ENCODE measurements around the gene MLIP.

Gene MLIP

DNA sequence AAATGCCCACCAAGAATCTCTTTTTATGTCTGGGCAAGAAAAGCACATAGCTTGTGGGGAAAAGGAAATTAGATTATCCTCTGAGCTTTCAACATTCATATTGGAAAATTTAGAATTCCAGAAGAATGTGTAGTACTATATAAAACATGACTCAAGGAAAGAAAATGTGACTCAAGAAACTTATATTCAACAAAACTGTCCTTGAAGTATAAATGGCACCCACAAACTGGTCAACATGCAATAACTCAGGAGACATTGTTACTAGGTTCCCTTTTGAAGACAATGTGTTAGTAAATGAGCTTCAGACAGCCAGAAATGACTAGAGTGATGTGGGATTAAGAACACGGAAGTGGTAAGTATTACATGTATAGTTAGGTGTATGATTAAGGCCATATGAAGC lies 170.9 kb downstream of the MLIP start:
- DNase-seq (ENCODE audit: low read depth): no peak

DNA sequence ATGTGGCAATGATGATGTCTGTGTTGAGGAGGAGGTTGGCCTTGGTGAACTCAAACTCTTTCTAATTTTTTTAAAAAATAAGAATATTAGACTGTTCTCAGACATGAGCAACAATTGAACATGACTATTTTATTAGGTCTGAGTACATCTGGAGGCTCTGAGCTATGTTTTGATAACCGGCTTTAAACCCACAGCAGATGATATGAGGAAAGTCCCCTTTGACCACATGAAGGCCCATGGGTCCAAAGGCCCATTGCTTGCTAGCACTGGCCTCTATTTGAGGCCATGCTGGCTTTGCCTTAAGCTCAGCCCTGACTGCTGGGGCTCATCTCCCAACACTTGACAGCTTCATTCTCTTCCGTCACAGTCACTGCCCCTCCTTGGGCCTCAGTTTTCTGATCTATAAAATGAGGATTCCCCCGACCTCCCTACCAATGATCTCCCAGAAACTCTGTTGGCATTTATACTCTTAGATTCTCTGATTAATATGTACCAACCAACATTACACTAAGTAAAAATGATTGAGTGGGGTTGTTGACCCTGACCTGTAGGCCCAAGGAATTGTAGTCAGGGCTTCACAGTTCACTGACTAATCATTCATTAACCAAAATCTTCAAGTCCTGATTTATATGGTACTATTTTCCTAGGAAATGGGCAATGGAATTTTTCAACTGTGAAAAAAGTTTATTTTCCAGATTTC lies 173.1 kb downstream of the MLIP start:
- no peak for DNase-seq (ENCODE audit: low read depth)

DNA sequence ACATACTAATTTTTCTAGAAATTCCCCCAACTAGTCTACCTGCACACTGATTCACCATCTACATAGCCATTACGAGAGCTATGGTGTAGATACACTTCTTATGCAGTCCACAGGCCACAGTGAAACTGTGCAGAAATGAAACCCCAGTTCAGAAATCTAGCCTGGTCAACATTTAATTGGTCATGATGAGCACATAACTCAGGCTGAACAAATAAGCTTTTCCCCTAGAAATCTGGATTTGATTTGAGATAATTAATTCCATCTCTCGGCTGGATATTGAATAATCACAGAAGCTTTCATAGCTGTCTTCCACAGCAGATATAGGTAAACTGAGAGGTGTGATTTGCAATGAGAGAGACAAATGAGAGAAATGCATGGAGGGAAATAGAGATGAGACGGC lies 174.4 kb downstream of the MLIP start:
- no peak for DNase-seq (ENCODE audit: low read depth)

DNA sequence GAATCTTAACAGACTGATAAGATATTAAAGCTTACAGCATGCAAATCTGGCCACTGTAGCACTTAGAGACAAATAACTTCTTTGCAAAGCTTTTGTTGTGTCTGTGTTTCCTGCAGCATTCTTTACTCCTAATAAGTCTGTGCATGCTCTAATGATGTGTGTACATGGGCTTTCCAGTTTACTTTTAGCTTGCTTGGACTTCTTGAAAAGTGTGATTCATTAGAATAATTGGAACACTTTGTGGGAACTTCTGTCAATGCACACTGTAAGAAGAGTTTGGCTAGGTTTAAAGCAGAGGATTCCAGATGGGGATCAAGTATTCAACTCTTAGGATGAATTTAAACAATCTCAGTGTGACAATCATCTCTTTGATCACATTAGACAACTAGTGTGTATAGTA lies 174.9 kb downstream of the MLIP start:
- no peak for DNase-seq (ENCODE audit: low read depth)

DNA sequence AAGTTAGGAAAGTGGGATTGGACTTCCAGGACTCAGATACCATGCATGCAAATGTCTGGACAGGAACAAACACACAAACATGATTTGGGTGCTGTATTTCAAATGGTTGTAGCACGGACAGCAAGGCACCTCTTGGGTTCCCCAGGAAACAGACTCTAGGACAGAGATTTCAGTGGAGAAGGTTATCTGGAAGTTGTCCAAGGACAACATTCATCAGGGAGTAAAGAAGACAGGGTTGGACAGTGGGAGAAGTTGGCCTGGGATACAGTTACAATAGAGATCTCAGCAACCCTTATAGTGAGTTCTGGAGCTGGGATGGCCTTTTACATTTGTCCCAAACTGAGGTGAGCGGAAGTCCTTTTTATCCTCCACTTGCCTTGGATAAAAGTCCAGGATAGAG lies 177.2 kb downstream of the MLIP start:
- no peak for DNase-seq (ENCODE audit: low read depth)

DNA sequence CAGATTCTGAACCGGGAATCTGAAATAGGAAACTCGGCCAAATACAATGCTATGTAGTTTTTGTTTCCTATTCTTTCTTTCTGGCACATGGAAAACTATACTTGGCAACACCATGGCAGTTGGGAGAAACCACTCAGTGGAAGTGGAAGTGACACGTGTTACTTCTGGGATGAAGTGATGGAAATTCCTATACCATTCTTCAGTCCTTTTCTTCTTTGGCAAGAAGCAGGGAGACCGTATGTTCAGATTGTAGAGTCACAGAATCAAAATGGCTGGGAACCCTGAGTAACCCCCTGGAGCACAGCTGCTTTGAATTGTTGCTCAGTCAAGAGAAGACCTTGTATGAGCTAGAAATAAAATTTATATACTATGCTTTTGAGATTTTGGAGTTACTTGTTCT lies 178.2 kb downstream of the MLIP start:
- DNase-seq (ENCODE audit: low read depth): no peak

DNA sequence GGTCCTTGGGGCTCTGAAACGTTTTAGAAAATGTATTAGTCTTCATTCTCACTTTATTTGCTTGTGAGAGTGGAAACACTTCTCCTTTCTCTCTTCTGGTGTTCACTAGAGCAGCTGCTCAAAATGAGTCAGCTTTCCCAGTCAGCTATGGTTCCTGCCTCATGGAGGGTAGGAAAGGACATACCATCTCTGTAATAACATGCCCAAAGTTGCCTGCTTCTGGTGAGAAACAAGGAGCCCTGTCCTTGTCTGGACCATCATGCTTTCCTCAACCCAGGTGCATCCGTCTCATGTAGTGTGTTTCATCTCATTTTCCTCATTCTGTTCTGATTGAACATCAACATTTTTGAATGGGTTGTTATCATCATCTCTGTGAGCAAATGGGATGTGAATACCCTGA lies 179.9 kb downstream of the MLIP start:
- DNase-seq (ENCODE audit: low read depth): no peak

DNA sequence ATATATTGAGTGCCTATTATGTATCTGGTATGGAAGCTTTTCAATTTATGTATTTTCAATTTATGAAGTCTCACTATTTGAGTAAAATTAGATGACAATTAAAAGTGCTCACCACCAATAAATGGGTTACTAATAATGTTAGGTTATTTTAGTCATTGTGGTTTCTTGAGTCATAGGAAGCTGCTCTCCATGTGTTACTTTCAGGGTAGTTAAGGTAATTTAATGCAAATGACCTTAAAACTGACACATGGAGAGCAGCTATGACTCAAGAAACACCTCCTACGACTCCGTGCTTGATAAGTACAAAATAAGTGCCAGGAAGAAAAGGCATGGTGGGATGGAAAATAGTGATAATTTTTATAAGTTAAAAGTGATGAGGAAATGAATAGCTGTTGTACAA lies 180.5 kb downstream of the MLIP start:
- DNase-seq (ENCODE audit: low read depth): no peak

DNA sequence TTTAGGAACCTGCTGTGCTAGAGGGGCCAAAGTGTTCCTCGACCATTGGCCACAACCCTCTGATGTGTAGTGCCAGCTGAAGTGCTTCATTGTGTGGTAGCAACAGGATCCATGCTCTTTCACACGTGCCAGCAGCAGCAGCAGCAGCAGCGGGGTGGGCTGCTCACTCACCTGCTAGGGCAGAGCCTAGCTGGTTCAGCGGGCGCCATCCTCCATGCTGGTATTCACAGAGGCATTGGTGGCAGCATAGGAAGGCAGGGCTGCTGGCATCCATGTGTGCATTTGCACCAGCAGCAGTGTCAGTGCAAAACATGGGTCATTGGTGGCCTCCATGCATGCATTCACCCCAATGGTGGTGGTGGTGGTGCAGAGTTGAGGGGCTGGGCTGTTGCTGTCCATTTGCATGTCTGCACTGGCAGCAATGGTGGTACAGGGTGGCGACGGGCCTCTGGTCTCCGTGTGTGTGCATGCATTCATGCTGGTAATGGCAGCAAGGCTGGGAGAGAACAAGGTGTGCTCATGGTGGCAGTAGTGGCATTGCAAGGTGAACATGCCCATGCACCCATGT lies 183.8 kb downstream of the MLIP start:
- no peak for DNase-seq (ENCODE audit: low read depth)

DNA sequence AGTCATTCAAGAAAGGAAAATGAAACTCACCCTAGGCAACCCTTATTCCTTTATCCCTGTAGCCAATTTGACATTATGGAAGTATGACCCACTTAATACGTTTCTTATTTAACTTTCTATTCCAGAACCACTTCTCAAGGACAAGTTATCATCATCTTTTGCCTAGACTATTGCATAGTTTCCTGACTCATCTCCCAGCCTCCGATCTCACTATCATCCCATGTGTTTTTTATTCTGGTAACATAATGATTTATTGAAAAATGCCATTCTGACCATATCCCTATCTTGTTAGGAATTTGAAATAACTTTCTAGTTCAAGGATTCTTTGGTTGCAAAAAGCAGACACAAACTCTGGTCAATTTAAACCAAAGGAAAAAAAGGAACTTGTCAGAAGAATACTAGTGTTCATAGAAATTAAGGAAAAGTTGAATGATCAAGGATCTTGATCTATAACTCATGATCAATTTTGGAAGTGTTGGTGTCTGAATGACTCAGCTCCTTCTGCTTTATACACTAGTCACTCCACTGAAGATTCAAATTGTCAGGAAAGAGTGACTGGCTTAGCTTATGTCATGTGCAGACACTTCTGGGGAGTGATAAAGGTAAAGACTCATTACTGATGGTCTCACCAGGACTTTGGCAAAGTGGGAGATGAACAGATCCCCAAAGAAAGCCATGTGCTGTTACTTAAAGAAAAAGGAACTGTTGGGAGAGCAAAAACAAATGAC lies 188.5 kb downstream of the MLIP start:
- DNase-seq (ENCODE audit: low read depth): no peak

DNA sequence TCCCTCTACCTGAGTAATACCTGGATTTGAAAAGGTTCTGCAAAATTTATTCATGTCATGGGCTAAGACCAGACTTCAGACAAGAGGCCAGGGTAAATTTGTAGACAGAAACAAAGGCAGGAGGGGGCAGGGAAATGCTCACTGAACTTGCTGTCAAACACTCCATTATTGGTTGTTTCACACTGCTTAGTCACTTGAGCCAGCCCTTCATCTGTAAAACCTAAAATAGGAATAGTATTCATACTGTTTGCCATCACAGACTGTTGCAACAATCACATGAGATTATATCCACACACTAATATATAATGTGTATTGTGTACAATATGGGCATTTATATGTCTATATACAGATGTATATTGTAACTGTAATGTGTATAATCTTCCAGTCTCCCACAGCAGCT lies 190.5 kb downstream of the MLIP start:
- DNase-seq (ENCODE audit: low read depth): no peak

DNA sequence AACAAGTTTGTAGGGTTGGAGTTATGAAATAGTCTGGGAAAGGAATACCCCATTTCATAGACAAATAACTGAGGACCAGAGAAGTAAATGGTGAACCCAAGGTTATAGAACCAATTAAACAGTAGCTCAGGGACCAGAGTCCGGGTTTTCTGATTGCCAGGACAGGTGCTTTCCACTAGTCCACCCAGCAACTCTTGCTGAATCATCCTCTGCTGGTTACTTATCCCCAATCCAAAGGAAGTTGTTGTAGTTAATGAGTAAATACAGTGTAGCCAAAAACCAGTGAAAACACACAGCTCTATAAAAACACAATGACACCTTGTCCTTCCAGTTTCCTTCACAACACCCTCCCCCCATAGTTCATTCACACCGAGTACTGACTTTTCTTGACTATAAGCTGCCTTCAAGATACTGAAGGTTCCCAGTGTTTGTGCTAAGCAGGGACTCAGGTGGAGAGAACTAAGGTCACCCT lies 196.2 kb downstream of the MLIP start:
- no peak for DNase-seq (ENCODE audit: low read depth)

DNA sequence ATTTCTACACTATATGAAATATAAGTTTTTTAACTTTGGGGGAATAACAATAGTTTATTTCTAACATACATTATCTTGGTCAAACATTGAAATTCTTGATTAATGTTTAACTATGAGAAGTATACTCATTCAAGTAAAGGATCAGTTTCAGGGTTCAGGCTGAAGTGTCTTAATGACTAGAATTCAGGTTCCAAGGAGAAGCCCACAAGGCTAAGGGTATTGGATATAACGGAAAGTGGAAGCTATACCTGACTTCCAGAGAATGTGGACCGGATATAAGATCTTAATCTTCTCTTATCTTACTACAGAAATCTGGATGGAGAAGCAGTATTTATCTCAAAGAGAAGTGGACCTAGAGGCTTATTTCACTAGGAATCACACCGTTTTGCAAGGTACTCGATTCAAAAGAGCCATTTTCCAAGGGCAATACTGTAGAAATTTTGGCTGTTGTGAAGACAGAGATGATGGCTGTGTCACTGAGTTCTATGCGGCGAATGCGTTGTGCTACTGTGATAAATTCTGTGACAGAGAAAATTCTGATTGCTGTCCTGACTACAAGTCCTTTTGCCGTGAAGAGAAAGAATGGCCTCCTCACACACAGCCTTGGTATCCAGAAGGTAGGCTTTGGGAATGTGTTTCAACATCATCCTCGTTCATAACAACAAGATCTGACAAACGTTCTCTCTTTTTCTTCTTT lies 197.2 kb downstream of the MLIP start, which contains the start of gene TINAG:
TINAG (plus strand) TSS at position 153 of the 697 bp plus-strand sequence; CDS start at position 263, 110 bp downstream.
- no peak for DNase-seq (ENCODE audit: low read depth)

DNA sequence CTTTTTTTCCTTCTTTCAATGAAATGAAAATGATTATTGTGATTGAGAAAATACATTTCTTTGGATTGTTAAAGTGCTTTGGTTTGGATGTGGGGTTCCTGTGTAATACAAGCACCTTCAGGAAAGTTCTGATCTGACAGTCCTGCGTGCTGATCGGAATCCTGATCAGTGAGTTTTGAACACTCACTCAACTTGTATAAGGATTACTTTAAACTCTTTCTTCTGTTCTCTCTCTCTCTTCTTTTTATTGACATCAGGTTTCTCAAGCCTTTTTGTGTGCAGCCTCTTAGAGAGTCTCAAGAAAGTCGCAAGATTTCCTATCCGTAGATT lies 197.7 kb downstream of the MLIP start:
- DNase-seq (ENCODE audit: low read depth): no peak

DNA sequence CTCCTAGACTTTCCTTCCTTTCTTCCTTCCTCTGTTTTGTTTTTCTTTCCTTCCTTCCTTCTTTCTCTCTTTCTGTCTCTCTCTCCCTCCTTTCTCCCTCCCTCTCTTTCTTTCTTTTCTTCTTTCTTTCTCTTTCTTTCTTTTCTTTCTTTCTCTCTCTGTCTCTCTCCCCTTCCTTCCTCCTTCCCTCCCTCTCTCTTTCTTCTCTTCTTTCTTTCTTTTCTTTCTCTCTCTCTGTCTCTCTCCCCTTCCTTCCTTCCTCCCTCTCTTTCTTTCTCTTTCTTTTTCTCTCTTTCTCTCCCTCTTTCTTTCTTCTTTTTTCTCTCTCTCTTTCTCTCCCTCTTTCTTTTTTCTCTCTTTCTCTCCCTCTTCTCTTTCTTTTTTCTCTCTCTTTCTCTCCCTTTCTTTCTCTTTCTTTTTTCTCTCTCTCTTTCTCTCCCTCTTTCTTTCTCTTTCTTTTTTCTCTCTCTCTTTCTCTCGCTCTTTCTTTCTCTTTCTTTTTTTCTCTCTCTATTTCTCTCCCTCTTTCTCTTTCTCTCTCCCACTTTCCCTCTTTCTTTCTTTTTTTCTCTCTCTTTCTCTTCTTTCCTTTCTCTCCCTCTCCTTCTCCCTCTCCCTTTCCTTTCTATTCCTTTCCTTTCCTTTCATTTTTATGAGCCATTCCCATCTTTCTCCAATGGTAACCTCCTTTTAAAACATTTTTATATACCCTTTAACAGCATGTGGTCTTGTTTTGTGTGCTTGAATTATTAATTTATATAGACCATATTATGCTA lies 199.3 kb downstream of the MLIP start:
- no peak for DNase-seq (ENCODE audit: low read depth)

DNA sequence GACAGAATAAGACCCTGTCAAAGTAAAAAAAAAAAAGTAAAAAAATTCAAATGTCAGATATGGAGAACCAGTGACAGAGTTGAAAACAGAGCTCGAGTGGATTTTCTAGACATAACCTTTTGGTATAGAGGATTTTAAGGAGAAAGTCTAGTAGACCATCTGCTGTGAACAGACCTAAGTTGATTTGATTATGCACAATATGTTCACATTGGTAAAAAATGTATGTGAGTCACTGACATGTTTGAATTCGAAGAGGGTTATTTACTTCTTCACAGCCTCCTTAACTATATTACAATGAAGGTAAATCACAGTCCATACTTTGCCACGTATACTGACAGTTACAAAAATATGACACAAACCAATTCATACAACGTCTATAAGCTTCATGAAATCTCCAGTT lies 204.4 kb downstream of the MLIP start:
- no peak for DNase-seq (ENCODE audit: low read depth)
